Kidney capillary endothelial cell (primary cell): ENCODE results near the gene UMODL1.

Source experiments
- DNase-seq: peaks from one replicate; pipeline ENCODE4 v3.0.0-alpha.2; 2018; ENCODE audit warnings: low spot score

UMODL1 gene

GRCh38 chr21:42190486-42190863, 119.4 kb downstream of the UMODL1 start:
- no peak for DNase-seq

DNA sequence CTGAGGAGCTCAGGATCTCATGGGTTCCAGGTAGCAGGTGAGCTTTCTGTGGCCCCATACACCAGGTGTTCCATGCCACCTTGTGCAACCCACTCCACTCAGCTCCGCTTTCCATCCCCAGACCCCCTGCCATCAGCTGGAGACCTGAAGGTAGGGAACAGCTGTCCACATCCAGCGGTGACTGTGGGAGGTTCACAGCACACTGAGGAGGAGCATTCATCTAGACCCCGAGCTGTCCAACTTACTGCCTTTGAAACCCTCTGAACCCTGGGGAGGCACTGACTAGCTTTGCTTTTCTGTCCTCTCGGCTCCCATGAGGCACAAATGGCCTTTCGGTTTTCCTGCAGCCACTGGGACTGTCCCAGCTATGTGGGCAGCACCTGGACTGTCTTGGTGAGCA, 119.9 kb downstream of the UMODL1 start:
- no peak for DNase-seq

DNA sequence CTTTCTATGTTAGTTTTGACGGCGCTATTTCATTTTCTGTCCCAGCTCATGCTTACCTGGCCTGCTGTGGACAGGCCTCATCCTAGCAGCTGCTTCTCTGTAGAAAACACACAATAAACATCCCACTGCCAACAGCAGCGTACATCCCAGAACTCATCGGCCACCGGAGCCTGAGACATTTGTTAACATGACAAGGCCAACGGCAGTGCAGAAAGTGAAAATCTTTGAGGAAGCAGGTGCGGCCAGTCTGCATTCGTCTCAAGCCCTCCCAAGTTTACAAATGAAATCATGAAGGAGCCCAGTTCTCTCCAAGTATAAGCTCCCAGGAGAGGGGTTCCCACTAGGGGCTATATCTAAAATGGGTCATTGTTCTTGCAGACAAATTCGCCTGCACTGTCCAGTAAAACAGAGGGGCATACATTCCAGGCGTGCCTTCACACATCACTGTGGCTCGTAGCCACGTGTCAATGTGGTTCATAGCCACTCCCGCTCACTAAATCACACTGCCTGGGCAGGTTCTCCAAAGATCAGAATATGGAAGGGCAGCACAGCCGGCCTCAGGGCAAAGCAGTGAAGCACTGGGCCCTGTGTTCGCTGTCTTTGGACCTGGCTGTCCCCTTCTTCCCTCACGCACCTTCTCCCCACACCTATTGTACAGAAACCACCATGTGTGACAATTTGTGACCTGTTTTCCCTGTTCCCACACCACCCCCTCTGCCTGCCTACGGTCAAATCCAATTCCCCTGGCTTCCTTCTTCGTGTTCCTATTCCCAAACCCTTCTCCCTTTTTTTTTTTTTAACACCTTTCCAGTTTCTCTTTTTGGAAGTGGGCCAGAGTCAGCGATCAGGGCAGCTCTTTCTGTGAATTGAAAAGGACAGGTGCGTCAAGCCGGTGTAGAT, 120.8 kb downstream of the UMODL1 start:
- DNase-seq = no peak
